ENCODE results near the gene DENND1A. TPM values are rescaled to one million over a fixed set of nuclear protein-coding genes. Genes with fewer than 3 reads are reported as not detected.

The DENND1A gene
- total RNA-seq, 1 experiment from 2014 or later = 23.5 TPM

DNA sequence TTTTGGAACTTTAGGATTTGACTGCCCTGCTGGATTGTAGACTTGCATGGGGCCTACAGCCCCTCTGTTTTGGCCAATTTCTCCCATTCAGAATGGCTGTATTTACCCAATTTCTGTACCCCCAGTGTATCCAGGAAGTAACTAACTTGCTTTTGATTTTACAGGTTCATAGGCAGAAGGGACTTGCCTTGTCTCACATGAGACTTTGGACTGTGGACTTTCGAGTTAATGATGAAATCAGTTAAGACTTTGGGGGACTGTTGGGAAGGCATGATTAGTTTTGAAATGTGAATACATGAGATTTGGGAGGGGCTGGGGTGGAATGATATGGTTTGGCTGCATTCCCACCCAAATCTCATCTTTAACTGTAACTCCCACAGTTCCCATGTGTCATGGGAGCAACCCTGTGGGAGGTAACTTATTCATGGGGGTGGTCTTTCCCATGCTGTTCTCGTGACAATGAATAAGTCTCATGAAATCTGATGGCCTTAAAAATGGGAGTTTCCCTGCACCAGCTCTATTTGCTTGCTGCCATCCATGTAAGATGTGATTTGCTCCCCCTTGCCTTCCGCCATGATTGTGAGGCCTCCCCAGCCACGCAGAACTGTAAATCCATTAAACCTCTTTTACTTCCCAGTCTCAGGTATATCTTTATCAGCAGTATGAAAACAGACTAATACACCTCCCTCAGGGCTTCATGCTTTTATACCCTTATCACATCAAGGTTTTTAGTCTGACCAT lies 206.6 kb downstream of the DENND1A start (continued):
- TF ChIP-seq, protein P1, sequence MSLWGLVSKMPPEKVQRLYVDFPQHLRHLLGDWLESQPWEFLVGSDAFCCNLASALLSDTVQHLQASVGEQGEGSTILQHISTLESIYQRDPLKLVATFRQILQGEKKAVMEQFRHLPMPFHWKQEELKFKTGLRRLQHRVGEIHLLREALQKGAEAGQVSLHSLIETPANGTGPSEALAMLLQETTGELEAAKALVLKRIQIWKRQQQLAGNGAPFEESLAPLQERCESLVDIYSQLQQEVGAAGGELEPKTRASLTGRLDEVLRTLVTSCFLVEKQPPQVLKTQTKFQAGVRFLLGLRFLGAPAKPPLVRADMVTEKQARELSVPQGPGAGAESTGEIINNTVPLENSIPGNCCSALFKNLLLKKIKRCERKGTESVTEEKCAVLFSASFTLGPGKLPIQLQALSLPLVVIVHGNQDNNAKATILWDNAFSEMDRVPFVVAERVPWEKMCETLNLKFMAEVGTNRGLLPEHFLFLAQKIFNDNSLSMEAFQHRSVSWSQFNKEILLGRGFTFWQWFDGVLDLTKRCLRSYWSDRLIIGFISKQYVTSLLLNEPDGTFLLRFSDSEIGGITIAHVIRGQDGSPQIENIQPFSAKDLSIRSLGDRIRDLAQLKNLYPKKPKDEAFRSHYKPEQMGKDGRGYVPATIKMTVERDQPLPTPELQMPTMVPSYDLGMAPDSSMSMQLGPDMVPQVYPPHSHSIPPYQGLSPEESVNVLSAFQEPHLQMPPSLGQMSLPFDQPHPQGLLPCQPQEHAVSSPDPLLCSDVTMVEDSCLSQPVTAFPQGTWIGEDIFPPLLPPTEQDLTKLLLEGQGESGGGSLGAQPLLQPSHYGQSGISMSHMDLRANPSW (CRISPR knock-in tag; conservative IDR thresholded peaks at IDR 0.05; ENCODE audit: low read depth) = no peak
- TF ChIP-seq, protein P2, sequence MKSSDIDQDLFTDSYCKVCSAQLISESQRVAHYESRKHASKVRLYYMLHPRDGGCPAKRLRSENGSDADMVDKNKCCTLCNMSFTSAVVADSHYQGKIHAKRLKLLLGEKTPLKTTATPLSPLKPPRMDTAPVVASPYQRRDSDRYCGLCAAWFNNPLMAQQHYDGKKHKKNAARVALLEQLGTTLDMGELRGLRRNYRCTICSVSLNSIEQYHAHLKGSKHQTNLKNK (CRISPR knock-in tag; IDR thresholded peaks at IDR 0.05) = no peak
- TF ChIP-seq, protein P3, sequence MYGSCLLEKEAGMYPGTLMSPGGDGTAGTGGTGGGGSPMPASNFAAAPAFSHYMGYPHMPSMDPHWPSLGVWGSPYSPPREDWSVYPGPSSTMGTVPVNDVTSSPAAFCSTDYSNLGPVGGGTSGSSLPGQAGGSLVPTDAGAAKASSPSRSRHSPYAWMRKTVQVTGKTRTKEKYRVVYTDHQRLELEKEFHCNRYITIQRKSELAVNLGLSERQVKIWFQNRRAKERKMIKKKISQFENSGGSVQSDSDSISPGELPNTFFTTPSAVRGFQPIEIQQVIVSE (CRISPR knock-in tag; IDR thresholded peaks at IDR 0.05; ENCODE audit: borderline replicate concordance) = no peak
- TF ChIP-seq ZNF138 (CRISPR knock-in tag; conservative IDR thresholded peaks at IDR 0.05) (no peak), PRRX2 (CRISPR knock-in tag; IDR thresholded peaks at IDR 0.05) (no peak), FOXJ3 (CRISPR knock-in tag; IDR thresholded peaks at IDR 0.05; ENCODE audit: borderline replicate concordance) (no peak), RELA (CRISPR knock-in tag; IDR thresholded peaks at IDR 0.05; ENCODE audit: borderline replicate concordance) (no peak), JUN (CRISPR knock-in tag; IDR thresholded peaks at IDR 0.05) (no peak), ETV6 (CRISPR knock-in tag; IDR thresholded peaks at IDR 0.05) (no peak)
- TF ChIP-seq, protein P4, sequence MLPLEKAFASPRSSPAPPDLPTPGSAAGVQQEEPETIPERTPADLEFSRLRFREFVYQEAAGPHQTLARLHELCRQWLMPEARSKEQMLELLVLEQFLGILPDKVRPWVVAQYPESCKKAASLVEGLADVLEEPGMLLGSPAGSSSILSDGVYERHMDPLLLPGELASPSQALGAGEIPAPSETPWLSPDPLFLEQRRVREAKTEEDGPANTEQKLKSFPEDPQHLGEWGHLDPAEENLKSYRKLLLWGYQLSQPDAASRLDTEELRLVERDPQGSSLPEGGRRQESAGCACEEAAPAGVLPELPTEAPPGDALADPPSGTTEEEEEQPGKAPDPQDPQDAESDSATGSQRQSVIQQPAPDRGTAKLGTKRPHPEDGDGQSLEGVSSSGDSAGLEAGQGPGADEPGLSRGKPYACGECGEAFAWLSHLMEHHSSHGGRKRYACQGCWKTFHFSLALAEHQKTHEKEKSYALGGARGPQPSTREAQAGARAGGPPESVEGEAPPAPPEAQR (CRISPR knock-in tag; IDR thresholded peaks at IDR 0.05) = no peak
- TF ChIP-seq, protein P5, sequence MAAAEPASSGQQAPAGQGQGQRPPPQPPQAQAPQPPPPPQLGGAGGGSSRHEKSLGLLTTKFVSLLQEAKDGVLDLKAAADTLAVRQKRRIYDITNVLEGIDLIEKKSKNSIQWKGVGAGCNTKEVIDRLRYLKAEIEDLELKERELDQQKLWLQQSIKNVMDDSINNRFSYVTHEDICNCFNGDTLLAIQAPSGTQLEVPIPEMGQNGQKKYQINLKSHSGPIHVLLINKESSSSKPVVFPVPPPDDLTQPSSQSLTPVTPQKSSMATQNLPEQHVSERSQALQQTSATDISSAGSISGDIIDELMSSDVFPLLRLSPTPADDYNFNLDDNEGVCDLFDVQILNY (CRISPR knock-in tag; IDR thresholded peaks at IDR 0.05) = no peak
- TF ChIP-seq, protein P6, sequence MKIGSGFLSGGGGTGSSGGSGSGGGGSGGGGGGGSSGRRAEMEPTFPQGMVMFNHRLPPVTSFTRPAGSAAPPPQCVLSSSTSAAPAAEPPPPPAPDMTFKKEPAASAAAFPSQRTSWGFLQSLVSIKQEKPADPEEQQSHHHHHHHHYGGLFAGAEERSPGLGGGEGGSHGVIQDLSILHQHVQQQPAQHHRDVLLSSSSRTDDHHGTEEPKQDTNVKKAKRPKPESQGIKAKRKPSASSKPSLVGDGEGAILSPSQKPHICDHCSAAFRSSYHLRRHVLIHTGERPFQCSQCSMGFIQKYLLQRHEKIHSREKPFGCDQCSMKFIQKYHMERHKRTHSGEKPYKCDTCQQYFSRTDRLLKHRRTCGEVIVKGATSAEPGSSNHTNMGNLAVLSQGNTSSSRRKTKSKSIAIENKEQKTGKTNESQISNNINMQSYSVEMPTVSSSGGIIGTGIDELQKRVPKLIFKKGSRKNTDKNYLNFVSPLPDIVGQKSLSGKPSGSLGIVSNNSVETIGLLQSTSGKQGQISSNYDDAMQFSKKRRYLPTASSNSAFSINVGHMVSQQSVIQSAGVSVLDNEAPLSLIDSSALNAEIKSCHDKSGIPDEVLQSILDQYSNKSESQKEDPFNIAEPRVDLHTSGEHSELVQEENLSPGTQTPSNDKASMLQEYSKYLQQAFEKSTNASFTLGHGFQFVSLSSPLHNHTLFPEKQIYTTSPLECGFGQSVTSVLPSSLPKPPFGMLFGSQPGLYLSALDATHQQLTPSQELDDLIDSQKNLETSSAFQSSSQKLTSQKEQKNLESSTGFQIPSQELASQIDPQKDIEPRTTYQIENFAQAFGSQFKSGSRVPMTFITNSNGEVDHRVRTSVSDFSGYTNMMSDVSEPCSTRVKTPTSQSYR (CRISPR knock-in tag; IDR thresholded peaks at IDR 0.05) = no peak

DNA sequence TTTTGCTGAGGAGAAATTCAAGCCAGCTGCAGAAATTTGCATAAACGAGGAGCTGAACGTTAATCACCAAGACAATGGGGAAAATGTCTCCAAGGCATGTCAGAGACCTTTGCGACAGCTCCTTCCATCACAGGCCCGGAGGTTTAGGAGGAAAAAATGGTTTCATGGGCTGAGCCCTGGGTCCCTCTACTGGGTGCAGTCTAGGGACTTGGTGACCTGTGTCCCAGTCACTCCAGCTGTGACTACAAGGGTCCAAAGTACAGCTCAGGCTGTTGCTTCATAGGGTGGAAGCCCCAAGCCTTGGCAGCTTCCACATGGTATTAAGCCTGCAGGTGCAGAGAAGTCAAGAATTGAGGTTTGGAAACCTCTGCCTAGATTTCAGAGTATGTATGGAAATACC lies 207.5 kb downstream of the DENND1A start:
- ChIA-PET POLR2A (no interaction called here), CTCF (no interaction called here)
- Mint-ChIP-seq H3K4me1 (peaks cover 14% of the 10 kb centered on the region), H3K27me3 (ENCODE audit: low read depth) (peaks cover 2% of the 10 kb centered on the region), H3K36me3 (peaks cover 51% of the 10 kb centered on the region), H3K27ac (no peak overlapping the region), H3K4me3 (no peak overlapping the region), H3K9me3 (peaks cover 53% of the 10 kb centered on the region)
- ATAC-seq (no peak), DNase-seq (ENCODE audit: low spot score) (no peak)
- TF ChIP-seq, protein P7, sequence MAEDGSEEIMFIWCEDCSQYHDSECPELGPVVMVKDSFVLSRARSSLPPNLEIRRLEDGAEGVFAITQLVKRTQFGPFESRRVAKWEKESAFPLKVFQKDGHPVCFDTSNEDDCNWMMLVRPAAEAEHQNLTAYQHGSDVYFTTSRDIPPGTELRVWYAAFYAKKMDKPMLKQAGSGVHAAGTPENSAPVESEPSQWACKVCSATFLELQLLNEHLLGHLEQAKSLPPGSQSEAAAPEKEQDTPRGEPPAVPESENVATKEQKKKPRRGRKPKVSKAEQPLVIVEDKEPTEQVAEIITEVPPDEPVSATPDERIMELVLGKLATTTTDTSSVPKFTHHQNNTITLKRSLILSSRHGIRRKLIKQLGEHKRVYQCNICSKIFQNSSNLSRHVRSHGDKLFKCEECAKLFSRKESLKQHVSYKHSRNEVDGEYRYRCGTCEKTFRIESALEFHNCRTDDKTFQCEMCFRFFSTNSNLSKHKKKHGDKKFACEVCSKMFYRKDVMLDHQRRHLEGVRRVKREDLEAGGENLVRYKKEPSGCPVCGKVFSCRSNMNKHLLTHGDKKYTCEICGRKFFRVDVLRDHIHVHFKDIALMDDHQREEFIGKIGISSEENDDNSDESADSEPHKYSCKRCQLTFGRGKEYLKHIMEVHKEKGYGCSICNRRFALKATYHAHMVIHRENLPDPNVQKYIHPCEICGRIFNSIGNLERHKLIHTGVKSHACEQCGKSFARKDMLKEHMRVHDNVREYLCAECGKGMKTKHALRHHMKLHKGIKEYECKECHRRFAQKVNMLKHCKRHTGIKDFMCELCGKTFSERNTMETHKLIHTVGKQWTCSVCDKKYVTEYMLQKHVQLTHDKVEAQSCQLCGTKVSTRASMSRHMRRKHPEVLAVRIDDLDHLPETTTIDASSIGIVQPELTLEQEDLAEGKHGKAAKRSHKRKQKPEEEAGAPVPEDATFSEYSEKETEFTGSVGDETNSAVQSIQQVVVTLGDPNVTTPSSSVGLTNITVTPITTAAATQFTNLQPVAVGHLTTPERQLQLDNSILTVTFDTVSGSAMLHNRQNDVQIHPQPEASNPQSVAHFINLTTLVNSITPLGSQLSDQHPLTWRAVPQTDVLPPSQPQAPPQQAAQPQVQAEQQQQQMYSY (CRISPR knock-in tag; IDR thresholded peaks at IDR 0.05) = no peak
- no peak for TF ChIP-seq NFYB (CRISPR knock-in tag; conservative IDR thresholded peaks at IDR 0.05; ENCODE audit: low read depth)
- TF ChIP-seq CREM (CRISPR knock-in tag; IDR thresholded peaks at IDR 0.05) = no peak
- TF ChIP-seq FOXP1 (CRISPR knock-in tag; IDR thresholded peaks at IDR 0.05; ENCODE audit: borderline replicate concordance) = no peak
- no peak for TF ChIP-seq SMAD4 (CRISPR knock-in tag; IDR thresholded peaks at IDR 0.05)
- TF ChIP-seq ZNF138 (CRISPR knock-in tag; conservative IDR thresholded peaks at IDR 0.05) = no peak
- no peak for TF ChIP-seq ZNF396 (CRISPR knock-in tag; IDR thresholded peaks at IDR 0.05; ENCODE audit: borderline replicate concordance)
- TF ChIP-seq, protein P8, sequence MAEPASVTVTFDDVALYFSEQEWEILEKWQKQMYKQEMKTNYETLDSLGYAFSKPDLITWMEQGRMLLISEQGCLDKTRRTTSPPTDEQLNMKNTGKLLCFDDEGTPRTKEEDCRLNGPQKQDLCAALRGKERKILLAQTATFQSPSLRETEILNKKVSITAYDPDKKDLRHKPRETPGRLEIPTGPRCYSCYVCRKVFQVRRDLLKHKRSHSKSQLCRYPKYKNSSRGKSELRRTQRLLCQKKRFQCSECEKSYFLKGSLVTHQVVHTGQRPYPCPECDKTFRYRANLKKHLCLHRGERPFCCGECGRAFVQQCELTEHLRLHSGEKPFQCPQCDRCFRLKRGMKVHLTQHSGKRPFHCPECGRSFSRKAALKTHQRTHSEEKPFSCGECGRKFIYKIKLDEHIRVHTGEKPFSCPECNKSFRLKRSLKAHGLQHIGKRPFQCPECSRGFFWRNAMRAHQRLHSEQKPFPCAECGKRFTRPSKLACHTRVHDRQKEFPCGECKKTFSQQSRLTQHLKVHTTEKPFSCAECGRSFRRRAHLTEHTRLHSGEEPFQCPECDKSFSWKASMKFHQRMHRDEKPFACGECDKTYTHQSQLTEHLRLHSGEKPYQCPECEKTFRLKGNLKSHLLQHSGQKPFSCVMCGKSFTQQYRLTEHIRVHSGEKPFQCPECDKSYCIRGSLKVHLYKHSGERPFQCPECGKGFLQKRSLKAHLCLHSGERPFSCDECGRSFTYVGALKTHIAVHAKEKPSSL (CRISPR knock-in tag; conservative IDR thresholded peaks at IDR 0.05) = no peak
